Right ventricle myocardium superior (tissue), 1 donor: Measurements from ENCODE around the gene ANKRD37. TPM values are rescaled to one million over a fixed set of nuclear protein-coding genes. Genes with fewer than 3 reads are reported as not detected.

Experiments
- ATAC-seq: fragments of 200-7000 bp; cut with Tn5 transposase; one replicate; pipeline ENCODE4 v1.9.1; 2020; ENCODE audit warnings: mild to moderate bottlenecking; ENCODE audit not compliant: poor library complexity
- DNase-seq: peaks from one replicate; pipeline ENCODE4 v3.0.0-alpha.2; 2020
- intact Hi-C: fragments of 100-400 bp; cut with DNase I; formaldehyde crosslinking; loops from one replicate; pipeline ENCODE4 v1.11.2; 2022
- total RNA-seq: library from RNA; stranded (reverse); fragmentation: NEBNext Ultra II Directional; extraction: Animal tissue kit (Norgen Biotek cat#: 25700); gene quantifications from one replicate; pipeline ENCODE4 v1.2.1, GENCODE V29; 2021
- donor health status: DM: no; HTN: yes; CAD: no; lungs with severe emphysema.

The ANKRD37 gene
- total RNA-seq, 1 donor from 2014 or later: 22.1 TPM

DNA sequence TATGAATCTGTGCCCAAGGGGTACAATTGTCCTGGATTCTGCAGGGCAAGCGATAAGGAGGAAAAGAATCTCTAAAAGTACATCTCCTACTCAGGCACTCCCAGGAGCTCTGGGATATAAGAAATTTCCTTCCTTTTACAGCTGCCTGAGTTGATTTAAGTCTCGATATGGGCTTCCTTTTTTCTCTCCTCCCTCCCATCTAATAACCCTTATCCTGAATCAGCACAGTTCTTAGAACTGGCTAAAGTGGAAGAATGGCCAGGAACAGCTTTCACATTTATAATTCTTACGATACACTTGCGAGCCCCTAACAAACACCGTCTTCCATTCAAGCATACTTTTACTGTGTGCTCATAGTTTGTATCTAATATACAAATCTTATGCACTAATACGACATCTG lies 22.1 kb upstream of the ANKRD37 start:
- intact Hi-C loops: no loop called here
- ATAC-seq (no peak), DNase-seq (no peak)

DNA sequence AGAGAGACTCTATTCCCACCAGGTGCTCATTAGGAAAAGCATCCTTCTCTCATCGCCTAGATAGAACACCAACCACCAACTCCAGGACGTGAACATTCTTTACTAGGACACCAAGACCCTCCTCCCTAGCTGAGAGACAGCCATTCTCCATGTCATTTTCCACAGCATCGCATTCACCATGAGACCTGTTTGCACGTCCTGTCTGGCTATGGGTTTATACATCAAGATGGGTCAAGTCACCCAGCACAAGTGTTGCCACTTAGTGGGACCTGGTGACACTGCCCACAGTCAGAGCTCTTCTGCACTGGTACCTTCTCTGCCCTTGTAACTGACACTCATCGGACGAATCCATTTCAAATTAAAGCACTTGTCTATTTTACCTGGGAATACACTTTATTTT lies 18.4 kb upstream of the ANKRD37 start:
- intact Hi-C loops: no loop called here
- DNase-seq (no peak), ATAC-seq (no peak)

DNA sequence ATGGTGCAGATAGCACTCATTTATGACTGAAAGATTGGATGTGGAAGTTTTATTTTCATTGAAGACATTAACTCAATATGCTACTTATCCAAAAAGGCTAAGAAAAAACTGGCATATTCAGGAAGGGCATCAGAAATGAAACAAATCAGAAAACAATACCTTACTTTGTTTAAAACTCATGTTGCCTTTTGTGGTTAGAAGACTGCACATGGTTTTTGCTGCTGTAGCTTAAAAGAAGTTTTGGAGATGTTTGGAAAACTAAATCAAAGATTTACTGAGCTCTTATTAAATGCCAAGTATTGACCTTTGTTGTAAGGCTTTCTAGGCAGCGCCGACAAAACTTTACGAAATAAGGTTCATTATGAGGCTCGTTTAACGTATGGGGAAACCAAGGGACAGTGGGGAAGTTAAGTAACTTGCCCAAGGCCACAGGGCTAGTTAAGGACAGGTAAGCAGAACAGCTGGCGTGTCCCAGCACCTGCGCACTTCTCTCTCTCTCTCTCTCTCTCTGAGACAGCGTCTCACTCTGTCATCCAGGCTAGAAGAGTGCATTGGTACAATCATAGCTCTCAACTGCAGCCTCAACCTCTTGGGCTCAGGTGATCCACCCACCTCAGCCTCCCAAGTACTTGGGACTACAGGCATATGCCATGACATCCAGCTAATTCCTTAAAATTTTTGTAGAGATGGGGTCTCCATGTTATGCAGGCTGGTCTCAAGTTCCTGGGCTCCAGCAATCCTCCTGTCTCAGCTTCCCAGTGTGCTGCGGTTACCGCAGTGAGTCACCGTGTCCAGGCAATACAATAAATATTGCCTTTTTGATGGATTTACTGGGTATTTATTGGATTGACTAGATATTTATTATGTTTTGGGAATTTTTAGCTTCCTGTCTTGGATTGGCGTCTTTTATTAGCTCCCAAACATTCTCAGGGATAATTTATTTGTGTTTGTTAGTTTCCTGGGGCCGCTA lies 17.0 kb upstream of the ANKRD37 start:
- no peak for ATAC-seq
- intact Hi-C loops: no loop called here

DNA sequence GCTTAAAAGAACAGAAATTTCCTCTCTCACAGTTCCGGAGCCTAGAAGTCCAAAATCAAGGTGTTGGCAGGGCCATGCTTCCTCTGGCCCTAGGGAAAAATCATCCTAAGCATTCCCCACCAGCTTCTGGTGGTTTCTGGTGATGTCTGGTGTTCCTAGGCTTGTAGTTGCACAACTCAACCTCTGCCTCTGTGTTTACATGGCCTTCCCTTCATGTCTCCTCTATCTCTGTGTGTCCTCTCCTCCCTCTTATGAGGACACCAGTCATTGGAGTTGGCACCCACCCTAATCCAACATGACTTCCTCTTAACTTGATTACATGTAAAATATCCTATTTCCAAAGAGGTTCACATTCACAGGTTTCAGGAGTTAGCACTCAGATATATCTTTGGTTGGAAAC lies 16.3 kb upstream of the ANKRD37 start:
- intact Hi-C loops: no loop called here
- no peak for ATAC-seq

More for the DNA sequence above, 17.0 kb upstream of the ANKRD37 start:
- DNase-seq: no peak

DNA sequence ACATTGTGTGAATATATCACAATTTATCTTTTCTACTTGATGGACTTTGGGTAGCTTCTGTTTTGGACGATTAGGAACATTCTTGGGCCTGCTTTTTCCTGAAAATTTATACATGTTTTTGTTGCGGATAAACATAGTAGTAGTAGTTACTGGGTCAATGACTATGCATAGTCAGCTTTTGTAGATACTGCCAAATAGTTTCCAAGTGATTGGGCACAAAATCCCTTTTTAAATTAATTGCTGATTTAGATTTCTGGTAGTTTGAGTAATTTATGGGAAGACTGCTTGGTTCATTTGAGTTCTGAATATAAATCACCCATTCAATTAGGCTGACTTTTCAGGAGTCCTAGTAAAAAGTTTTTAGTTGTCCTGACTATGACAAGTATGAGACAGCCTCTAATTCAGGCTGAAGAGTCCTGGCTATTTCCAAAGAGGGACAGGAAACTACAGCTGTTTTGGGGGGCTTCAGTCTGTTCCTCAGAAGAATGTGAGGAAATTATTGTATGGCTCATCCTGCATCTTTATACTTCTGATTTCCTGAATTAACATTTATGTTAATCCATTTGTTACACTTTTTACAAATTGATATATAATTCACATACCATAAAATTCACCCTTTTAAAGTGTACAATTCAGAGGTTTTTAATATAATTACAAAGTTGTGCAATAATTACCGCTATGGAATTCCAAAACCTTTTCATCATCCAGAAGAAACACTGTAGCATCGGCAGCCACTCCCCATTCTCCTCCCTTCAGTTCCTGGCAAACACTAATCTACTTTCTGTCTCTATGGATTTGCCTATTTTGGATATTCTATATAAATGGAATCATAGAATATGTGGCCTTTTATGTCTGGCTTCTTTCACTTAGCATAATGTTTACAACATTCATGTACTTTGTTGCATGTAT lies 15.1 kb upstream of the ANKRD37 start:
- intact Hi-C loops: no loop called here
- ATAC-seq (no peak), DNase-seq (no peak)

More for the DNA sequence above, 16.3 kb upstream of the ANKRD37 start:
- DNase-seq: no peak

DNA sequence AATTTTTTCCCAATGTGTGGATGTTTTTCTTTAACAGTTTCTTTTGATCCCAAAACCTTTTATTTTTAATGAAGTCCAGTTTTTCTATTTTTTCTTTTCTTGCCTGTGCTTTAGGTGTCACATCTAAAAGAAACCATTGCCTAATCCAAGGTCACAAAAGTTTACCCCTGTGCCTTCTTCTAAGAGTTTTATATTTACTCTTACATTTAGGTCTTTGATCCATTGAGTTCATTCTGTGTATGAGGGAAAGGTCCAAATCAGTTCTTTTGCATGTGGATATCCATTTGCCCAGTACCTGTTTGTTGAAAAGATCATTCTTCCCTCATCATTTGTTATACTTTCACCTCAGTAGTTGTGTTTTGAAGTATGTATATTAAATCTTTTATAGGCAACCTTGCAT lies 13.9 kb upstream of the ANKRD37 start:
- intact Hi-C loops: no loop called here

DNA sequence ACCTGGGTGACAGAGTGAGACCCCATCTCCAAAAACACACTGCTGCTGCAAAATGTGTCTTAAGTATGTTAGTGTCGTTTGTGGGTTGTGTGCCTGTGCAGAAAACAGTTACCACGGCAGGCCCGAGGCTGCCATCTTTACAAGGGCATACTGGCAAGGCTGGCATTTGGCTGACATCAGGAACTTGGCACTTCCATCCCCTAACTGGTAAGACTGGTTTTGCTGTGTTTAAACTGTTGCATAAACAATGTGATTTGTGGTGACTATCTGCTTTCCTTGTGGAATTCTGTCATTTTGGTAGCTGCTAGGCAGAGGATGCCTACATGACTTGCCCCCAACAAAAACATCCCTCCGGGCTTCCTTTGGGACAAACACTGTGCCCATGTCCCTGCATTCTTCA lies 13.2 kb upstream of the ANKRD37 start:
- DNase-seq (no peak), ATAC-seq (no peak)
- intact Hi-C loops: no loop called here

More for the DNA sequence above, 13.9 kb upstream of the ANKRD37 start:
- ATAC-seq: no peak
- DNase-seq: no peak

DNA sequence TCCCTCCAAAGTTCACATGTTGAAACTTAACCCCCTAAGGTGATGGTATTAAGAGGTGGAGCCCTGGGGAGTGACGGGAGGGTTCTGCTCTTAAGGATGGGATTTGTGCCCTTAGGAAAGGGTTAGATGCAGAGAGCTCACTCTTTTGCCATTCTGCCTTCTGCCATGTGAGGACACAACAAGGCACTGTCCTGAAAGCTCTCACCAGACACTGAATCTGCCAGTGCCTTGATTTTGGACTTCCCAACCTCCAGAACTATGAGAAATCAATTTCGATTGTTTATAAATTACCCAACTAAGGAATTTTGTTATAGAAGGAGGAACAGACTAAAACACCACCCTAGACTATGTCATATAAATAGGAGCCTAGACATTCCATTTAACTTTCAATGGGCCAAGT lies 12.6 kb upstream of the ANKRD37 start:
- no peak for DNase-seq
- intact Hi-C loops: no loop called here
- no peak for ATAC-seq

DNA sequence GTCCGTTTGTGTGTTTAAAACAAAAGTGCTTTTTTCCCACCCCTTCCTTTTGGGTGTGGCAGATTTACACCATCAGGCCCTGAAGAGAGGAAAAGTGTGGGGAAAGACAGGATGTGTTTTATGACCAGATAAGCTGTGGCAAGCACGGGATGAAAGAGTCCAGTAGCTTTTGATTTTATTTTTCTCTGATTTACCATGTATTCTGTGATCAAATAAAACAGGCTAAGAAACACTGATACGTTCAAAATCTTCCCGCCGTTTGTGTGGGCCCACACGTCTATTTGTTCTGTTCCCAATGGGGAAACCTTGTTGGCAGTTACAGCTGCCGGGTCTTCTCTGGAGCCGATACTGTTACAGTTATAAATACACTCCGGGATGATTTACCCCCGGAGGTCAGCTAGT lies 11.7 kb upstream of the ANKRD37 start:
- DNase-seq: no peak
- peak; percentile 15 for ATAC-seq
- intact Hi-C loops: no loop called here

DNA sequence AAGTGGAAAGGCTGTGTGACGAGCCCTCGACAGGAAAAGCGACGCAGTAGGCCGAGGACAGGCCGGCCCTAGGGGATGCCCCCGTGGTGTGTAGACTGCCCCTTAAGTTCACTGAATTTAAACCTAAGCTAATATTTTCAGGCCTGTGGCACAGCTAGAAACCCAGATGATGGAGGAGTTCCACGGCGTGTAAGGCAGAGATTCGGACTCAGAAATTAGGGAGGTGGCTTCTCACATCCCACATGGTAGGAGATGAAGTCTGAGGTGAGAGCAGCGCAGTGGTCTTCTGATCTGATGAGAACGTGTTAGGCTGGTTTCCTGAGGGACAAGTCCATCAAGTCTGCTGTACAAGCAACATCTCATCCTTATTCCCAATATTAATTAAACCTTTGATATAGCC lies 8.7 kb upstream of the ANKRD37 start:
- intact Hi-C loops: no loop called here
- no peak for ATAC-seq

DNA sequence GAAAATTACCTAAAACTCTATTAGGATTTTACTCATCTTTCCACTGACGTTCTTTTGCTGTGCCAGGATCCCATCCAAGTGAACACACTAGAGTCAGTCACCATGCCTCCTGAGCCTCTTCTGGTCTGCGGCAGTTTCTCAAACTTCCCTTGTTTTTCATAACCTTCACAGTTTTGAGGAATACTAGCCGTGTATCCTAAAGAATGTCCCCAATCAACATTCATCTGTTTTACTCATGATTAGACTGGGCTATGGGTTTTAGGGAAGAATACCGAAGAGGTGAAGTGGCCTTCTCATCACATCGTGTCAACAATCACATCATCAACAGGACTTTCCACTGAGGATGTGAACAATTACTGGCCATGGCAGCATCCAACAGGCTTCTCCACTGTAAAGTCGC lies 5.7 kb upstream of the ANKRD37 start:
- intact Hi-C loops: loop anchor here (10.0 kb wide), 1 partner anchor 186 kb away; the partner anchor contains the start of genes CFAP97 and SNX25
- no peak for ATAC-seq

More for the DNA sequence above, 8.7 kb upstream of the ANKRD37 start:
- DNase-seq: no peak

DNA sequence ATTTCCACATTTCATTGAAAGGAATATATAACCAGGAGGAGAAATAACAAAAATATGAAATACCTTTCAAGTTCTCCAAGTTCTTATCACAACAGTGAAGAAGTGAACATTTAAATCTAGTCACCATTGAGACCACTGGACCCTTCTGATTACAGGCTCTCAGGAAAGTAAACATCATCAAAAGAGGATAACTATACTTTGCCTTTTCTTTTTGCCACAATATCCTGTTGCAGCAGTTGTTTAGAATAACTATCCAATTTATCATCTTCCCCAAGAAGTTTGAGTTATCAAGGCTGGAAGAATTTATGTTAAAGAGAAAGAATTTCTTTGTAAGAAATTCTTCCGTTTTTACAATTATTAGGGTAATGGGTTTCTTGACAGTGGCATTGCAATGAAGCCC lies 4.5 kb upstream of the ANKRD37 start:
- ATAC-seq (no peak), DNase-seq (no peak)
- intact Hi-C loops: loop anchor here (10.0 kb wide), 1 partner anchor 187 kb away; the partner anchor contains the start of genes CFAP97 and SNX25

More for the DNA sequence above, 5.7 kb upstream of the ANKRD37 start:
- no peak for DNase-seq

DNA sequence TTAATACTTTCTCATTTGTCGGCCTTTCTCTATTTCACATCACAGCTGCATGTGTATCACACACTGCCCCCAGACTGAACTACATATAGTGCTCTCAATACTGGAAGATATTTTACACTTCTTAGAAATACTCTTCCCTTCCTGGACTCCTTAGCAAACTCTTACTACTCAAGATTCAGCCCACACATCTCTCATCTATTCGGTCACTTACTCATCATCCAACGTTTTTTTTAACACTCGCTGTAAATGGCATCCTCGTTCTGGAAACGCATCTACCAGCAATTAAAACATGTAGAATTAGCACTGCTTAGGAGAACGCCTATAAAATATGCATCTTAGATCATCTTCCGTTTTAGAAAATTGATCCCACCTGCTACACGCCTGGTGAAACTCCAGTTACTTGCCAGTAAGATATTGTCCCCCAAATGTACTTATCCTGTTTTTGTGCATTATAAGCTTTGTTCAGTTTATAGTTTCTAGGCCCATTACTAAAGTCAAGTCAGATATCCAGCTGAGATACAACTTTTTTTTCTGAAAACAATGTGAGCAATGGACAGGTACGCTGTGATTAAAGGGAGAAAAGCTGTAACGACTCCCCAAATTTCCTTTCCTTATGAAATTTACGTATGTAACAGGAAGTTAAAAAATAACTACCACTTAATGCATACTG lies 1.9 kb upstream of the ANKRD37 start:
- no peak for DNase-seq
- ATAC-seq: no peak
- intact Hi-C loops: loop anchor here (10.0 kb wide), 1 partner anchor 190 kb away; the partner anchor contains the start of genes CFAP97 and SNX25

DNA sequence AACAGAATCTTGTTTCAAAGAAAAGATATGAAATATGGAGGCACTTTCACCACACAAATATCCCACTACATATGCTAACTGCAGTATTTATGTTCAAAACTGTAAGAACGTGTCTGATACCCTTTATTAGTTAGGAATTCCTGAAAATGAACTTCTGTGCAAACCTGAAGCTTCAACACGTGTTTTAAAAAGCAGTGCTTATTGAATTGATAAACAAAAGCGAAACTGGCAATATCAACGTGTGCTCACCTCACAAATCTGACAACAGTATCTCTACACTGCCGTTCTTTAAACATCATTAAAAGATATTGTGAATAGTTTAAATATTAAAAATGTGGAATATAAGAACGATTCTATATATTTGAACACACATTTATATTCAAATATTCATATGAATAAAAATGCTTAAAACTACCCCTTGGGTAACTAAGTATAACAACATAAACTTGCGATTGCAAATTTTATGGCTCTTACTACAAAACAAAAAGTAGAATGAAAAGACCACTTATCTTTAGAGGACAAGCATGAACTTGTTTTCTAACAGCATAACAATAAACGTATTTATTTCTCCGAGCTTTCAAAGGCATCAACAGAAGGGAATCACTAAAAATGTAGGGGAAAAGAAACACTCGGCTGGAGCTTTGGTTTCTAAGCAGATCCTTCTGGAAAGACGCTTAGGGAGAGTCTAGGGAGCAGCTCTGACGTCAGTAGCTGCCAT lies 1.2 kb upstream of the ANKRD37 start, which contains the start of gene LRP2BP:
Gene LRP2BP, minus strand, starts transcription at position 687 of the 718 bp plus-strand sequence. CDS start 17,738 bp downstream, outside the sequence.
- no peak for ATAC-seq
- no peak for DNase-seq
- intact Hi-C loops: loop anchor here (10.0 kb wide), 1 partner anchor 191 kb away; the partner anchor contains the start of genes CFAP97 and SNX25

DNA sequence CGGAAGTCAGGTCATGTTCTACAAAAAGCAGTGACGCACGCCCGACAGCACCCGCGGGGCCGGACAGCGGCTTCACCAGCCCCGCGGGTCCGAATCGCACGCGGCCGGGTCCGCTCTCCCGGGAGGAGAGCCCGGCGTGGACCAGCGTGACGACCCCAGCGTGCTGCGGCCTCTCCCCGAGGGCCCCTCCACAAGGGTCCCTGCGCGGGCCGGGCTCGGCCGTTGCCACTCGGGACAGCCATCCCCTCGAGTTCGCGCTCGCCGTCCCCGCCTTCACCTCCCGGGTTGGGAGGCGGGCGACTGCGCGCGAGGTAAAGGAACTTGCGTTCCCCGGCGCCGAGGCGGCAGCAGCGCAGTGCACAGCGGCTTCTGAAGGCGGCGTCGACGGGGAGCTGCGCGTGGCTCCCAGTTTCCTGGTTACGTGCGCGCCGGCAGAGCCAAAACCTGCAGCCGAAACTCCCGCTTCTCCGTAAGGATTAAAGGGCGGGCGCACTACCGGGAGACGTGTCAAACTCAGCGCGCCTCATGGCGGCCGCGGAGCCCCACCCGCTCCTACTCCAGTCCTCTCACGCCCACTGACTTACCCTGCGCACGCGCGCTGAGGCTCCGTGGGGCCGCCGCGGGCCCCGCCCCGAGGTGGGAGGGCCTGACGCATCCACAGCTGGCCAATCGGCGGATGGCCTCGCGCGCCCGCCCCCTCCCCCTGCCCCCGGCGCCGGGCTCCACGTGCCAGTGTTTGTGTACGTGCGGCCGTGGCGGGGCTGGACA lies 501 bp upstream of the ANKRD37 start:
- ATAC-seq (peak; percentile 98), DNase-seq (peak; percentile 98)
- intact Hi-C loops: loop anchor here (10.0 kb wide), 1 partner anchor 191 kb away; the partner anchor contains the start of genes CFAP97 and SNX25

DNA sequence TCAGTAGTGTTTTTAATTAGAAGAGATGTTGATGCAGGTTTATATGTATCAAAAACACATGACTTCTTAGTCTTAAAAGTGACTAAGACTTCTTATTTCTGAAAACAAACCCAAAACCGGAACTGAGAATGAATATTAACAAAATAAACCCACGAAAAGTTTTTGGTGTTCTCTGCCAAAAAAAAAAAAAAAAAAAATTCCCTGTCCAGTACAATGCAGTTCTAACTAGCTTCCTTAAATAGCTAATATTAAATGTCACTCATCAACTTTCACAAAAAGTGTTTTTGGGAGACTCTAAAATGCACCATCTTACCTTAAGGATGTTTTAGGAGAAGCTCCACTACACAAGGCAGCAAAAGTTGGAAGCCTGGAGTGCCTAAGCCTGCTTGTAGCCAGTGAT lies 2.0 kb downstream of the ANKRD37 start:
- no peak for ATAC-seq
- DNase-seq: no peak
- intact Hi-C loops: loop anchor here (10.0 kb wide), 1 partner anchor 194 kb away; the partner anchor contains the start of genes CFAP97 and SNX25

DNA sequence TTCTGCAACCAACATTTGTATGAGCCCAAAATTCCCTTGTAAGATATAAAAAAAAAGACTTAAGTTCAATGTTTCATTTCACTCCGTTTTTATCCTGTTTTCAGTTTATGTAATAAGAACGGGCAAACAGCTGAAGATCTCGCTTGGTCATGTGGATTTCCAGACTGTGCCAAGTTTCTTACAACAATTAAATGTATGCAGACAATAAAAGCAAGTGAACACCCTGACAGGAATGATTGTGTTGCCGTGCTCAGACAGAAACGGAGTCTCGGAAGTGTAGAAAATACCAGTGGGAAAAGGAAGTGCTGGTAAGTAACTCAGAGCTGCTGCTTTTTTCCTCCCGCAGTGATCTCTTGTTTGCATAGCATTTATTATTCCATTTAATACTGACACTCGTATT lies 2.8 kb downstream of the ANKRD37 start:
- DNase-seq (no peak), ATAC-seq (no peak)
- intact Hi-C loops: loop anchor here (10.0 kb wide), 1 partner anchor 195 kb away; the partner anchor contains the start of genes CFAP97 and SNX25
